GM23338 (cell line): ENCODE measurements around the gene P2RY8. TPM values are rescaled to one million over a fixed set of nuclear protein-coding genes. Genes with fewer than 3 reads are reported as not detected.

Experiments
- ATAC-seq: fragments of 200-7000 bp; cut with Tn5 transposase; 3 replicates; pipeline ENCODE4 v1.9.1; 2020
- DNase-seq: peaks from one replicate; pipeline ENCODE4 v3.0.0-alpha.2; 2015; ENCODE audit warnings: low spot score
- H2AFZ ChIP-seq: fragments of 200-600 bp; sonication (generic); 2 replicates; pipeline ENCODE4 v1.8.0; 2016; ENCODE audit warnings: antibody characterized with exemption, mild to moderate bottlenecking, moderate library complexity
- H3F3A ChIP-seq: fragments of 200-600 bp; sonication (generic); replicated peaks from 2 replicates; pipeline ENCODE4 v1.8.0; 2017; ENCODE audit warnings: antibody characterized with exemption, mixed run types, low read depth
- H3K27ac ChIP-seq: fragments of 200-600 bp; sonication (generic); 2 replicates; pipeline ENCODE4 v1.6.1; 2016; ENCODE audit warnings: low read depth
- H3K27me3 ChIP-seq: fragments of 200-600 bp; sonication (generic); 2 replicates; pipeline ENCODE4 v1.8.0; 2016; ENCODE audit warnings: mild to moderate bottlenecking, mixed run types, moderate library complexity; ENCODE audit not compliant: insufficient read depth
- H3K36me3 ChIP-seq: fragments of 200-600 bp; sonication (generic); 2 replicates; pipeline ENCODE4 v1.8.0; 2016; ENCODE audit warnings: mild to moderate bottlenecking; ENCODE audit not compliant: insufficient read depth
- H3K4me1 ChIP-seq: fragments of 200-600 bp; sonication (generic); 2 replicates; pipeline ENCODE4 v1.8.0; 2016; ENCODE audit warnings: mild to moderate bottlenecking, moderate library complexity; ENCODE audit not compliant: insufficient read depth
- H3K4me2 ChIP-seq: fragments of 200-600 bp; sonication (generic); 2 replicates; pipeline ENCODE4 v1.7.1; 2017; ENCODE audit warnings: mixed run types
- H3K4me3 ChIP-seq: fragments of 200-600 bp; sonication (generic); 2 replicates; pipeline ENCODE4 v1.6.1; 2016; ENCODE audit warnings: mixed run types
- H3K79me2 ChIP-seq: fragments of 200-600 bp; sonication (generic); replicated peaks from 2 replicates; pipeline ENCODE4 v1.8.0; 2017; ENCODE audit warnings: mild to moderate bottlenecking; ENCODE audit not compliant: insufficient read depth
- H3K9me2 ChIP-seq: fragments of 200-600 bp; sonication (generic); 2 replicates; pipeline ENCODE4 v1.8.0; 2017; ENCODE audit not compliant: insufficient read depth
- H4K20me1 ChIP-seq: fragments of 200-600 bp; sonication (generic); replicated peaks from 2 replicates; pipeline ENCODE4 v1.8.0; 2017; ENCODE audit warnings: mild to moderate bottlenecking; ENCODE audit not compliant: insufficient read depth
- H3K27ac Mint-ChIP-seq: 2 replicates; pipeline ENCODE4 v1.8.0; 2020; ENCODE audit warnings: inconsistent platforms, mild to moderate bottlenecking, moderate library complexity, mixed read lengths
- H3K27me3 Mint-ChIP-seq: 3 replicates; pipeline ENCODE4 v1.8.0; 2022; ENCODE audit warnings: low read depth, mild to moderate bottlenecking, moderate library complexity, mixed read lengths, inconsistent platforms; ENCODE audit not compliant: insufficient read depth, poor library complexity
- H3K36me3 Mint-ChIP-seq: 3 replicates; pipeline ENCODE4 v1.8.0; 2021; ENCODE audit warnings: low read depth, mild to moderate bottlenecking, inconsistent platforms, moderate library complexity, mixed read lengths
- H3K4me1 Mint-ChIP-seq: 3 replicates; pipeline ENCODE4 v1.8.0; 2020; ENCODE audit warnings: mild to moderate bottlenecking, inconsistent platforms, mixed read lengths
- H3K4me3 Mint-ChIP-seq: 3 replicates; pipeline ENCODE4 v1.8.0; 2021; ENCODE audit warnings: moderate library complexity, mild to moderate bottlenecking, inconsistent platforms, mixed read lengths
- H3K9me3 Mint-ChIP-seq: 3 replicates; pipeline ENCODE4 v1.8.0; 2020; ENCODE audit warnings: moderate library complexity, mild to moderate bottlenecking, inconsistent platforms, mixed read lengths
- CREB1 ChIP-seq: fragments of 250-450 bp; sonication (Bioruptor Pico); IDR thresholded peaks from 2 replicates; pipeline ENCODE4 v1.5.0; 2020; ENCODE audit warnings: low read depth, mild to moderate bottlenecking, moderate library complexity
- EZH2 ChIP-seq: fragments of 200-600 bp; sonication (generic); IDR thresholded peaks from one replicate; pipeline ENCODE4 v1.8.0; 2017; ENCODE audit warnings: antibody characterized with exemption, mild to moderate bottlenecking, low read depth; ENCODE audit not compliant: unreplicated experiment
- EZH2phosphoT487 ChIP-seq: fragments of 200-600 bp; sonication (generic); IDR thresholded peaks from one replicate; pipeline ENCODE4 v1.8.1; 2018; ENCODE audit warnings: antibody characterized with exemption; ENCODE audit not compliant: unreplicated experiment
- NANOG ChIP-seq: IDR thresholded peaks from 2 replicates; pipeline ENCODE4 v1.6.1; 2016; ENCODE audit warnings: antibody characterized with exemption, borderline replicate concordance
- POLR2AphosphoS5 ChIP-seq: IDR thresholded peaks from 2 replicates; pipeline ENCODE4 v1.6.1; 2016; ENCODE audit warnings: antibody characterized with exemption, low read depth
- ZNF114 ChIP-seq: fragments of 250-450 bp; sonication (Bioruptor Pico); IDR thresholded peaks from 2 replicates; pipeline ENCODE4 v1.5.0; 2020; ENCODE audit warnings: mild to moderate bottlenecking, moderate library complexity
- polyA plus RNA-seq: library from polyadenylated mRNA; unstranded; fragments of >200 nt; fragmentation: Nextera tagmentation; extraction: Ambion mirVana; gene quantifications from 2 replicates; pipeline ENCODE4 v1.2.1, GENCODE V29; 2016
- total RNA-seq: library from RNA; depleted of rRNA; stranded (reverse); fragments of >200 nt; shearing (Covaris generic); gene quantifications from 2 replicates; pipeline ENCODE4 v1.2.3, GENCODE V29; 2014
- TF ChIP-seq, protein P1 (sequence below): IDR thresholded peaks from one replicate; pipeline ENCODE4 v1.6.1; 2018; ENCODE audit warnings: antibody characterized with exemption; ENCODE audit not compliant: unreplicated experiment
- TF ChIP-seq, protein P2 (sequence below), 2 experiments: fragments of 200-600 bp in 1 of 2; sonication (generic) in 1 of 2; conservative IDR thresholded peaks; 2 replicates each; pipeline versions ENCODE4 v1.5.1 to v1.6.1; 2016 to 2017; ENCODE audit warnings: antibody characterized with exemption in 2 of 2, low read depth in 2 of 2, mild to moderate bottlenecking in 2 of 2, moderate library complexity in 1 of 2
- TF ChIP-seq, protein P3 (sequence below): fragments of 250-450 bp; sonication (Bioruptor Pico); IDR thresholded peaks from 2 replicates; pipeline ENCODE4 v1.5.0; 2020; ENCODE audit warnings: mild to moderate bottlenecking, moderate library complexity

The P2RY8 gene
- total and polyA plus RNA-seq, 2 experiments from 2014 or later, result 0.24 TPM; not detected in 1

DNA sequence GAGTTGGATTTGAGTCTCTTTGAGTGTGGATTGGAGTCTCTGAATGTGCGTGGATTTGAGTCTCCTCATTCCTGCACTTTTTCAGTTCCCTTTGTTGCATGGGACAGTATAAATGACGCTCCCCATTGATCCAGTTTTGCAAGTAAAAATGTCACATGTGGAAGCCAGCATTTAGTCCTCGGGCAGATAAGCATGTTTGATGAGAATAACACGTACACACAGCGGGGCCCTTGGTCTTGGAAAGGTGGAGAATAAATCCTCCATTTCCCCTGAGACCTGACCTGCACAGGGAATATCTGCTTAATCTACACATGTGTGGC, 8.1 kb downstream of the P2RY8 start:
- Histone ChIP-seq H3K4me1 (no peaks in the 10 kb centered on the region), H3F3A (no peaks in the 10 kb centered on the region), H3K4me3 (no peak overlapping the region), H3K79me2 (no peaks in the 10 kb centered on the region), H4K20me1 (no peaks in the 10 kb centered on the region), H3K4me2 (no peak overlapping the region), H2AFZ (no peak overlapping the region), H3K27me3 (no peaks in the 10 kb centered on the region), H3K36me3 (no peaks in the 10 kb centered on the region), H3K27ac (no peak overlapping the region), H3K9me2 (0 out of 2 replicates have a peak, but pooled peaks cover 5% of the 10 kb centered on the region)
- no peak for DNase-seq
- TF ChIP-seq ZNF114 (CRISPR knock-in tag) (no peak), CREB1 (CRISPR knock-in tag) (no peak), NANOG (no peak), EZH2 (no peak), POLR2AphosphoS5 (no peak), EZH2phosphoT487 (no peak)
- TF ChIP-seq, protein P1, sequence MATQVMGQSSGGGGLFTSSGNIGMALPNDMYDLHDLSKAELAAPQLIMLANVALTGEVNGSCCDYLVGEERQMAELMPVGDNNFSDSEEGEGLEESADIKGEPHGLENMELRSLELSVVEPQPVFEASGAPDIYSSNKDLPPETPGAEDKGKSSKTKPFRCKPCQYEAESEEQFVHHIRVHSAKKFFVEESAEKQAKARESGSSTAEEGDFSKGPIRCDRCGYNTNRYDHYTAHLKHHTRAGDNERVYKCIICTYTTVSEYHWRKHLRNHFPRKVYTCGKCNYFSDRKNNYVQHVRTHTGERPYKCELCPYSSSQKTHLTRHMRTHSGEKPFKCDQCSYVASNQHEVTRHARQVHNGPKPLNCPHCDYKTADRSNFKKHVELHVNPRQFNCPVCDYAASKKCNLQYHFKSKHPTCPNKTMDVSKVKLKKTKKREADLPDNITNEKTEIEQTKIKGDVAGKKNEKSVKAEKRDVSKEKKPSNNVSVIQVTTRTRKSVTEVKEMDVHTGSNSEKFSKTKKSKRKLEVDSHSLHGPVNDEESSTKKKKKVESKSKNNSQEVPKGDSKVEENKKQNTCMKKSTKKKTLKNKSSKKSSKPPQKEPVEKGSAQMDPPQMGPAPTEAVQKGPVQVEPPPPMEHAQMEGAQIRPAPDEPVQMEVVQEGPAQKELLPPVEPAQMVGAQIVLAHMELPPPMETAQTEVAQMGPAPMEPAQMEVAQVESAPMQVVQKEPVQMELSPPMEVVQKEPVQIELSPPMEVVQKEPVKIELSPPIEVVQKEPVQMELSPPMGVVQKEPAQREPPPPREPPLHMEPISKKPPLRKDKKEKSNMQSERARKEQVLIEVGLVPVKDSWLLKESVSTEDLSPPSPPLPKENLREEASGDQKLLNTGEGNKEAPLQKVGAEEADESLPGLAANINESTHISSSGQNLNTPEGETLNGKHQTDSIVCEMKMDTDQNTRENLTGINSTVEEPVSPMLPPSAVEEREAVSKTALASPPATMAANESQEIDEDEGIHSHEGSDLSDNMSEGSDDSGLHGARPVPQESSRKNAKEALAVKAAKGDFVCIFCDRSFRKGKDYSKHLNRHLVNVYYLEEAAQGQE, result no peak
- TF ChIP-seq, protein P2, sequence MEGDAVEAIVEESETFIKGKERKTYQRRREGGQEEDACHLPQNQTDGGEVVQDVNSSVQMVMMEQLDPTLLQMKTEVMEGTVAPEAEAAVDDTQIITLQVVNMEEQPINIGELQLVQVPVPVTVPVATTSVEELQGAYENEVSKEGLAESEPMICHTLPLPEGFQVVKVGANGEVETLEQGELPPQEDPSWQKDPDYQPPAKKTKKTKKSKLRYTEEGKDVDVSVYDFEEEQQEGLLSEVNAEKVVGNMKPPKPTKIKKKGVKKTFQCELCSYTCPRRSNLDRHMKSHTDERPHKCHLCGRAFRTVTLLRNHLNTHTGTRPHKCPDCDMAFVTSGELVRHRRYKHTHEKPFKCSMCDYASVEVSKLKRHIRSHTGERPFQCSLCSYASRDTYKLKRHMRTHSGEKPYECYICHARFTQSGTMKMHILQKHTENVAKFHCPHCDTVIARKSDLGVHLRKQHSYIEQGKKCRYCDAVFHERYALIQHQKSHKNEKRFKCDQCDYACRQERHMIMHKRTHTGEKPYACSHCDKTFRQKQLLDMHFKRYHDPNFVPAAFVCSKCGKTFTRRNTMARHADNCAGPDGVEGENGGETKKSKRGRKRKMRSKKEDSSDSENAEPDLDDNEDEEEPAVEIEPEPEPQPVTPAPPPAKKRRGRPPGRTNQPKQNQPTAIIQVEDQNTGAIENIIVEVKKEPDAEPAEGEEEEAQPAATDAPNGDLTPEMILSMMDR (conservative IDR thresholded peaks at IDR 0.05; ENCODE audit: low read depth in 2 of 2), result no peak
- TF ChIP-seq, protein P3, sequence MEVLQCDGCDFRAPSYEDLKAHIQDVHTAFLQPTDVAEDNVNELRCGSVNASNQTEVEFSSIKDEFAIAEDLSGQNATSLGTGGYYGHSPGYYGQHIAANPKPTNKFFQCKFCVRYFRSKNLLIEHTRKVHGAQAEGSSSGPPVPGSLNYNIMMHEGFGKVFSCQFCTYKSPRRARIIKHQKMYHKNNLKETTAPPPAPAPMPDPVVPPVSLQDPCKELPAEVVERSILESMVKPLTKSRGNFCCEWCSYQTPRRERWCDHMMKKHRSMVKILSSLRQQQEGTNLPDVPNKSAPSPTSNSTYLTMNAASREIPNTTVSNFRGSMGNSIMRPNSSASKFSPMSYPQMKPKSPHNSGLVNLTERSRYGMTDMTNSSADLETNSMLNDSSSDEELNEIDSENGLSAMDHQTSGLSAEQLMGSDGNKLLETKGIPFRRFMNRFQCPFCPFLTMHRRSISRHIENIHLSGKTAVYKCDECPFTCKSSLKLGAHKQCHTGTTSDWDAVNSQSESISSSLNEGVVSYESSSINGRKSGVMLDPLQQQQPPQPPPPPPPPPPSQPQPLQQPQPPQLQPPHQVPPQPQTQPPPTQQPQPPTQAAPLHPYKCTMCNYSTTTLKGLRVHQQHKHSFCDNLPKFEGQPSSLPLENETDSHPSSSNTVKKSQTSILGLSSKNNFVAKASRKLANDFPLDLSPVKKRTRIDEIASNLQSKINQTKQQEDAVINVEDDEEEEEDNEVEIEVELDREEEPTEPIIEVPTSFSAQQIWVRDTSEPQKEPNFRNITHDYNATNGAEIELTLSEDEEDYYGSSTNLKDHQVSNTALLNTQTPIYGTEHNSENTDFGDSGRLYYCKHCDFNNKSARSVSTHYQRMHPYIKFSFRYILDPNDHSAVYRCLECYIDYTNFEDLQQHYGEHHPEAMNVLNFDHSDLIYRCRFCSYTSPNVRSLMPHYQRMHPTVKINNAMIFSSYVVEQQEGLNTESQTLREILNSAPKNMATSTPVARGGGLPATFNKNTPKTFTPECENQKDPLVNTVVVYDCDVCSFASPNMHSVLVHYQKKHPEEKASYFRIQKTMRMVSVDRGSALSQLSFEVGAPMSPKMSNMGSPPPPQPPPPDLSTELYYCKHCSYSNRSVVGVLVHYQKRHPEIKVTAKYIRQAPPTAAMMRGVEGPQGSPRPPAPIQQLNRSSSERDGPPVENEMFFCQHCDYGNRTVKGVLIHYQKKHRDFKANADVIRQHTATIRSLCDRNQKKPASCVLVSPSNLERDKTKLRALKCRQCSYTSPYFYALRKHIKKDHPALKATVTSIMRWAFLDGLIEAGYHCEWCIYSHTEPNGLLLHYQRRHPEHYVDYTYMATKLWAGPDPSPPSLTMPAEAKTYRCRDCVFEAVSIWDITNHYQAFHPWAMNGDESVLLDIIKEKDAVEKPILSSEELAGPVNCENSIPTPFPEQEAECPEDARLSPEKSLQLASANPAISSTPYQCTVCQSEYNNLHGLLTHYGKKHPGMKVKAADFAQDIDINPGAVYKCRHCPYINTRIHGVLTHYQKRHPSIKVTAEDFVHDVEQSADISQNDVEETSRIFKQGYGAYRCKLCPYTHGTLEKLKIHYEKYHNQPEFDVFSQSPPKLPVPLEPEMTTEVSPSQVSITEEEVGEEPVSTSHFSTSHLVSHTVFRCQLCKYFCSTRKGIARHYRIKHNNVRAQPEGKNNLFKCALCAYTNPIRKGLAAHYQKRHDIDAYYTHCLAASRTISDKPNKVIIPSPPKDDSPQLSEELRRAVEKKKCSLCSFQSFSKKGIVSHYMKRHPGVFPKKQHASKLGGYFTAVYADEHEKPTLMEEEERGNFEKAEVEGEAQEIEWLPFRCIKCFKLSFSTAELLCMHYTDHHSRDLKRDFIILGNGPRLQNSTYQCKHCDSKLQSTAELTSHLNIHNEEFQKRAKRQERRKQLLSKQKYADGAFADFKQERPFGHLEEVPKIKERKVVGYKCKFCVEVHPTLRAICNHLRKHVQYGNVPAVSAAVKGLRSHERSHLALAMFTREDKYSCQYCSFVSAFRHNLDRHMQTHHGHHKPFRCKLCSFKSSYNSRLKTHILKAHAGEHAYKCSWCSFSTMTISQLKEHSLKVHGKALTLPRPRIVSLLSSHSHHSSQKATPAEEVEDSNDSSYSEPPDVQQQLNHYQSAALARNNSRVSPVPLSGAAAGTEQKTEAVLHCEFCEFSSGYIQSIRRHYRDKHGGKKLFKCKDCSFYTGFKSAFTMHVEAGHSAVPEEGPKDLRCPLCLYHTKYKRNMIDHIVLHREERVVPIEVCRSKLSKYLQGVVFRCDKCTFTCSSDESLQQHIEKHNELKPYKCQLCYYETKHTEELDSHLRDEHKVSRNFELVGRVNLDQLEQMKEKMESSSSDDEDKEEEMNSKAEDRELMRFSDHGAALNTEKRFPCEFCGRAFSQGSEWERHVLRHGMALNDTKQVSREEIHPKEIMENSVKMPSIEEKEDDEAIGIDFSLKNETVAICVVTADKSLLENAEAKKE (CRISPR knock-in tag), result no peak
- no peak overlapping the region for H3K27ac Mint-ChIP-seq
- H3K4me1 Mint-ChIP-seq, result no peaks in the 10 kb centered on the region
- no peak overlapping the region for H3K4me3 Mint-ChIP-seq
- no peaks in the 10 kb centered on the region for H3K36me3 Mint-ChIP-seq
- ATAC-seq, result no peak
- H3K9me3 Mint-ChIP-seq, result peaks cover 4% of the 10 kb centered on the region; the same call in 2 of the 3 replicates
- no peaks in the 10 kb centered on the region for H3K27me3 Mint-ChIP-seq
